GM12891 (cell line): ENCODE results near the gene CIB2.

Experiments
- DNase-seq: peaks from one replicate; pipeline ENCODE4 v3.0.0; 2011; ENCODE audit warnings: low spot score; ENCODE audit not compliant: insufficient read length
- FAIRE-seq: peaks from 2 replicates; lab custom pipeline; 2011; peaks lifted over from hg19 to GRCh38; lab: Jason Lieb, UNC
- PAX5 ChIP-seq: IDR thresholded peaks from 2 replicates; pipeline ENCODE4 v1.6.1; 2011; ENCODE audit warnings: low read length, moderate library complexity, mild to moderate bottlenecking; ENCODE audit not compliant: insufficient read depth, severe bottlenecking
- POLR2A ChIP-seq: IDR thresholded peaks from 2 replicates; pipeline ENCODE4 v1.6.1; 2011; ENCODE audit warnings: low read depth, low read length, control low read depth
- POLR2AphosphoS5 ChIP-seq: IDR thresholded peaks from 2 replicates; pipeline ENCODE4 v1.6.1; 2011; ENCODE audit warnings: low read depth, low read length, control low read depth
- POU2F2 ChIP-seq: IDR thresholded peaks from 2 replicates; pipeline ENCODE4 v1.6.1; 2011; ENCODE audit warnings: low read depth, mild to moderate bottlenecking, control low read depth, low read length, moderate library complexity
- SPI1 ChIP-seq: IDR thresholded peaks from 2 replicates; pipeline ENCODE4 v1.6.1; 2011; ENCODE audit warnings: low read depth, low read length, control low read depth
- TAF1 ChIP-seq: IDR thresholded peaks from 2 replicates; pipeline ENCODE4 v1.6.1; 2011; ENCODE audit warnings: low read depth, low read length, control low read depth

The CIB2 gene

GRCh38 chr15:78103406-78104118, 27.7 kb downstream of the CIB2 start:
- DNase-seq = peak; percentile 79
- TF ChIP-seq POLR2A (0 out of 2 replicates have a peak, but pooled peaks have one; percentile 30), POU2F2 (no peak), POLR2AphosphoS5 (0 out of 2 replicates have a peak, but pooled peaks have one; percentile 44), TAF1 (no peak), SPI1 (peak; percentile 88)
- peak; percentile 95 for FAIRE-seq

GRCh38 chr15:78102741-78103140, 28.5 kb downstream of the CIB2 start:
- TF ChIP-seq POU2F2 (no peak), POLR2A (no peak), TAF1 (no peak), SPI1 (no peak), POLR2AphosphoS5 (no peak), PAX5 (no peak)
- no peak for DNase-seq
- FAIRE-seq = no peak

- no peak for TF ChIP-seq TAF1
- TF ChIP-seq PAX5 = no peak
- TF ChIP-seq POU2F2 = no peak
- no peak for TF ChIP-seq POLR2AphosphoS5
- TF ChIP-seq SPI1 = no peak
- no peak for TF ChIP-seq POLR2A
- no peak for DNase-seq
- FAIRE-seq = no peak
These were observed 29.0 kb downstream of the CIB2 start for GRCh38 chr15:78102211-78102610.

DNA sequence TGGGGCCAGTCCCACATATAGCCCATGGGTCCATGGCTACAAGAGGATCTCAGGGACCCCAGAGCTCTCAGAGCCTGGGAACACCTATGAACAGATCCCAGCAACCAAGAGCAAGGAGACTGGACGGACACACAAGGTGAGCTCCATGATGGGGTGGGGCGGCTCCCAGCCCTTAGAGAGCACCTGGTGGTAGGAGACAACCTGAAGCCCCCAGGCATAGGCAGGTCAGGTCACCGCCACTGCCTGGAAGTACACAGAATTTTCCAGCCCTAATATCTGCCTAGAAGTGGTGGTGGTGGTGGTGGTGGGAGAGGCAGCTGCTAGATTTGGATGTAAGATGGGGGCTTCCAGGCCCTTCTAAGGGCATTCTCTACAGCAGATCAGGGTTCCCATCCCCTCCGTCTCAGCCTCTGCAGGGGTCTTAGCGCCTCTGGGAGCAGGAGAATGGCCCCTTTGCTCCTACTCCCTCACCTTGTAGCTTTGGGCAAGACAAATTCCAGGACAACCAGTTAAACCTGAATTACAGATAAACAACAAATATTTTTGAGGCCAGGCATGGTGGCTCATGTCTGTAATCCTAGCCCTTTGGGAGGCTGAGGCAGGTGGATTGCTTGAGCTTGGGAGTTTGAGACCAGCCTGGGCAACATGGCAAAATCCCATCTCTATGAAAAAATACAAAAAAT, 29.7 kb downstream of the CIB2 start:
- no peak for TF ChIP-seq POLR2AphosphoS5
- no peak for TF ChIP-seq SPI1
- no peak for TF ChIP-seq TAF1
- no peak for TF ChIP-seq PAX5
- no peak for TF ChIP-seq POU2F2
- TF ChIP-seq POLR2A = no peak
- DNase-seq (no peak), FAIRE-seq (no peak)

- TF ChIP-seq POU2F2 = no peak
- TF ChIP-seq PAX5 = no peak
- TF ChIP-seq POLR2A = no peak
- no peak for TF ChIP-seq POLR2AphosphoS5
- TF ChIP-seq SPI1 = no peak
- TF ChIP-seq TAF1 = no peak
- FAIRE-seq (no peak), DNase-seq (no peak)
These were observed 30.4 kb downstream of the CIB2 start for GRCh38 chr15:78100886-78101285.

GRCh38 chr15:78098131-78098755, 33.0 kb downstream of the CIB2 start:
- DNase-seq (no peak), FAIRE-seq (no peak)
- no peak for TF ChIP-seq PAX5
- TF ChIP-seq TAF1 = no peak
- no peak for TF ChIP-seq POU2F2
- TF ChIP-seq POLR2A = no peak

DNA sequence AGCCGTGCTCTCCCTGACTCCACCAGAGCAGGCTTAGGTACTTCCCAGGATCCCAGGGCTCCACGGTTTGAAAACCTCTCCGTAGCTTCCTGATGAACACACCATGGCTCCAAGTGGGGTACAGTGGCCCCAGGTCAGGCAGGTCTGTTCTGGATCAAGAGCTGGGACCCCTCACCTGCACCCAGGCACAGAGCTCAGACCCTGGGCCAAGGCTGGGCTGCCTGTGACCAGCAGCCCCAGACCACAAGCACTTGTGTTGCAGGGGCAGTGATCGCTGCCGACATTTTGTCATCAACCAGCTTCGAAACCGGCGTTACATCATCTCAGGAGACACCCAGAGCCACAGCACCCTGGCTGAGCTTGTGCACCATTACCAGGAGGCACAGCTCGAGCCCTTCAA, 33.6 kb downstream of the CIB2 start:
- DNase-seq = no peak
- FAIRE-seq = no peak
- TF ChIP-seq POLR2A (no peak), POU2F2 (no peak), TAF1 (no peak), POLR2AphosphoS5 (no peak), PAX5 (no peak), SPI1 (no peak)

DNA sequence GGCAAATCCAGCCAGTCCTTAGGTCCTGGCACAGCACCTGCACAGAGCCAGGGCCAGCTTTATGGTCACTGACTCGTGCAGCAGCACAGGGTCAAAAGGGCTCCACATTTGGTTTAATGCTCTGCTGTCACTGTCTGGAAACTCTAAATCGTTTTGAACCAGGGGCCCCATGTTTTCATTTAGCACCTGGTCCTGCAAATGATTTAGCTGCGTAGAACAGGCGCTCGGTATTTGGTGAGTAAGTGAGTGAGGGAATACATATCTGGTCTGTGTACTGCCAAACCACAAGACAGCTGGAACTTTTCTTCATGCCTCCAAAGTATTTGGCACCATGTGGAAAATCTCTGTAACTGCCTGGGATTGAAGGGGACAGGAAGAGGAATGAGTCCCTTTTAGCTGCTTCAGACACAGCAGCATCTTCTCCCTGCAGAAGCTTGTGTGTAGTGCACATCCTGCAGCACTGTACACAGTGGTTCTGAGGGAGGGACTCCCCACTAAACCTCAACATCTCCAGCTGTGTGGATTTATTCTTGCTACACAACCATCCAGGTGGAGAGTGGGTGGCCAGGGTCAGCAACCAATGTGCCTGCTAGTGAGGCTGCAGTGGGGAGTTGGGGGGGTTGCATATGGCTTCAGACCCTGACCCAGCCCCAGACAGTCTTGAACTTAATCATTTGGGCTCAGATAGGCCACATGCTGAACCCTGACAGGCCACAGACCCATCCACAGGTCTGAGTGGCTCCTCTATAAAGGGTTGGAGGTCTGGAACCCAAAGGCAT, 37.8 kb downstream of the CIB2 start:
- no peak for FAIRE-seq
- no peak for TF ChIP-seq POU2F2
- TF ChIP-seq TAF1 = no peak
- no peak for TF ChIP-seq SPI1
- TF ChIP-seq PAX5 = no peak
- TF ChIP-seq POLR2AphosphoS5 = no peak
- no peak for TF ChIP-seq POLR2A
- DNase-seq = no peak
